Endothelial cell of umbilical vein (primary cell): Measurements from ENCODE around the gene CISD3. TPM values are rescaled to one million over a fixed set of nuclear protein-coding genes. Genes with fewer than 3 reads are reported as not detected.

Experiments used
- BruUV-seq: library from RNA; stranded (reverse); fragments of 400-500 nt; replicated peaks from 2 replicates; lab custom pipeline; 2021; lab: Mats Ljungman, UMichigan
- CTCF ChIA-PET: fragments of 300-600, 350-600 bp; sonication (Branson Sonifier 250); formaldehyde crosslinking; loops from one replicate; lab custom pipeline; 2021; ENCODE audit warnings: antibody characterized with exemption, inconsistent platforms; lab: Charles Lee
- POLR2A ChIA-PET: fragments of 300-600, 350-600 bp; sonication (Branson Sonifier 250); formaldehyde crosslinking; loops from one replicate; lab custom pipeline; 2021; ENCODE audit warnings: antibody characterized with exemption, inconsistent platforms; lab: Charles Lee
- DNase-seq: peaks from one replicate; pipeline ENCODE4 v3.0.0-alpha.2; 2011; ENCODE audit warnings: low read depth, low spot score
- FAIRE-seq: peaks from 2 replicates; lab custom pipeline; 2011; peaks lifted over from hg19 to GRCh38; lab: Jason Lieb, UNC
- H2AFZ ChIP-seq: 2 replicates; pipeline ENCODE4 v1.6.0; 2012; ENCODE audit warnings: low read depth, low read length, control low read depth, inconsistent platforms
- H3K27ac ChIP-seq: 2 replicates; pipeline ENCODE4 v1.5.1; 2011; ENCODE audit warnings: low read depth, mild to moderate bottlenecking, control low read depth, low read length, moderate library complexity; ENCODE audit not compliant: insufficient read depth
- H3K27me3 ChIP-seq, 2 experiments: 2 replicates each; pipeline versions ENCODE4 v1.6.0 to v1.6.1; 2011; ENCODE audit warnings: low read length in 2 of 2, mixed read lengths in 1 of 2; ENCODE audit not compliant: control insufficient read depth in 2 of 2, insufficient read depth in 2 of 2
- H3K36me3 ChIP-seq, 2 experiments: 2 replicates in 1 of 2; 3 replicates in 1 of 2; pipeline ENCODE4 v1.5.1; 2011; ENCODE audit warnings: low read length in 2 of 2, mild to moderate bottlenecking in 1 of 2, moderate library complexity in 1 of 2; ENCODE audit not compliant: control insufficient read depth in 2 of 2, insufficient read depth in 2 of 2; ENCODE audit errors: extremely low read depth in 1 of 2
- H3K4me1 ChIP-seq: 3 replicates; pipeline ENCODE4 v1.5.1; 2011; ENCODE audit warnings: mild to moderate bottlenecking, low read length; ENCODE audit not compliant: control insufficient read depth, insufficient read depth; ENCODE audit errors: extremely low read depth
- H3K4me2 ChIP-seq: 2 replicates; pipeline ENCODE4 v1.6.1; 2011; ENCODE audit warnings: low read length, control low read depth, mixed read lengths; ENCODE audit not compliant: insufficient read depth
- H3K4me3 ChIP-seq, 3 experiments: fragments of 200-600 bp in 1 of 3; sonication (generic), shearing (Covaris generic) in 1 of 3; replicated peaks in 1 of 3; 2 replicates each; pipeline ENCODE4 v1.5.1; 2011 to 2016; ENCODE audit warnings: control low read depth in 3 of 3, low read length in 3 of 3, mild to moderate bottlenecking in 2 of 3, inconsistent platforms in 1 of 3, low read depth in 1 of 3, moderate library complexity in 1 of 3; ENCODE audit not compliant: insufficient read depth in 1 of 3
- H3K79me2 ChIP-seq: 2 replicates; pipeline ENCODE4 v1.6.0; 2012; ENCODE audit warnings: low read length, inconsistent platforms; ENCODE audit not compliant: control insufficient read depth, insufficient read depth
- H3K9ac ChIP-seq: replicated peaks from 2 replicates; pipeline ENCODE3; 2011; ENCODE audit warnings: low read length, control low read depth; ENCODE audit not compliant: insufficient read depth; ENCODE audit errors: extremely low read depth
- H3K9me1 ChIP-seq: replicated peaks from 3 replicates; pipeline ENCODE4 v1.6.0; 2011; ENCODE audit warnings: mild to moderate bottlenecking, low read length; ENCODE audit not compliant: control insufficient read depth, insufficient read depth; ENCODE audit errors: extremely low read depth
- H3K9me3 ChIP-seq: replicated peaks from 2 replicates; pipeline ENCODE4 v1.5.1; 2012; ENCODE audit warnings: low read length, inconsistent platforms; ENCODE audit not compliant: control insufficient read depth, insufficient read depth
- H4K20me1 ChIP-seq: replicated peaks from 2 replicates; pipeline ENCODE3; 2011; ENCODE audit warnings: mild to moderate bottlenecking, low read length; ENCODE audit not compliant: control insufficient read depth, insufficient read depth; ENCODE audit errors: extremely low read depth
- CTCF ChIP-seq, 2 donors: IDR thresholded peaks; 1 replicate in 1 of 2; 2 replicates in 1 of 2; pipeline ENCODE4 v1.5.1; 2011; ENCODE audit warnings: low read length in 2 of 2, mild to moderate bottlenecking in 2 of 2, moderate library complexity in 2 of 2, control low read depth in 1 of 2, inconsistent platforms in 1 of 2, low read depth in 1 of 2; ENCODE audit not compliant: insufficient read depth in 1 of 2; ENCODE audit errors: extremely low read depth in 1 of 2
- EZH2 ChIP-seq: IDR thresholded peaks from 2 replicates; pipeline ENCODE4 v1.6.1; 2012; ENCODE audit warnings: borderline replicate concordance, low read depth, mild to moderate bottlenecking, moderate library complexity, low read length, inconsistent platforms; ENCODE audit not compliant: severe bottlenecking
- FOS ChIP-seq: IDR thresholded peaks from 2 replicates; pipeline ENCODE4 v1.6.1; 2011; ENCODE audit warnings: mild to moderate bottlenecking, low read length, moderate library complexity, borderline replicate concordance; ENCODE audit not compliant: insufficient read depth
- GATA2 ChIP-seq: IDR thresholded peaks from 2 replicates; pipeline ENCODE4 v1.7.0; 2011; ENCODE audit warnings: low read depth, mild to moderate bottlenecking, moderate library complexity, mixed read lengths, low read length; ENCODE audit not compliant: insufficient read length, insufficient read depth
- JUN ChIP-seq: IDR thresholded peaks from 2 replicates; pipeline ENCODE4 v1.6.1; 2011; ENCODE audit warnings: borderline replicate concordance, low read depth; ENCODE audit not compliant: insufficient read length, insufficient read depth
- MYC ChIP-seq: IDR thresholded peaks from one replicate; pipeline ENCODE4 v1.6.1; 2011; ENCODE audit warnings: mild to moderate bottlenecking, low read depth, low read length
- POLR2A ChIP-seq: IDR thresholded peaks from 2 replicates; pipeline ENCODE4 v1.6.1; 2012; ENCODE audit warnings: low read depth, mild to moderate bottlenecking, control low read depth, low read length
- POLR2AphosphoS5 ChIP-seq: IDR thresholded peaks from 2 replicates; pipeline ENCODE4 v1.6.1; 2012; ENCODE audit warnings: low read depth, mild to moderate bottlenecking, control low read depth, low read length, moderate library complexity; ENCODE audit not compliant: insufficient read depth
- dilution Hi-C: fragments of 300-500 bp; cut with MboI; formaldehyde crosslinking; loops from one replicate; pipeline ENCODE4 v1.15.0; 2019; ENCODE audit warnings: low sequenced_read_pairs; ENCODE audit not compliant: extremely low pct_ligation_motif_present
- intact Hi-C: fragments of 100-400 bp; cut with micrococcal nuclease; formaldehyde crosslinking; loops from one replicate; pipeline ENCODE4 v1.10.0; 2022
- polyA plus RNA-seq, 4 experiments: library from polyadenylated mRNA; depleted of rRNA in 3 of 4; stranded (reverse) in 3 of 4; unstranded in 1 of 4; fragments of >200 nt; gene quantifications; 2 replicates each; pipeline versions ENCODE4 v1.2.1 to v1.2.3, GENCODE V29; 2011 to 2012; ENCODE audit warnings: missing spikeins in 1 of 4
- total RNA-seq: library from RNA; stranded (reverse); gene quantifications from 2 replicates; pipeline ENCODE4 v1.2.3, GENCODE V29; 2021
- TF ChIP-seq, protein P1 (sequence below): IDR thresholded peaks from 2 replicates; pipeline ENCODE4 v1.6.1; 2011; ENCODE audit not compliant: insufficient read depth, insufficient read length

The CISD3 gene
- total and polyA plus RNA-seq, 2 donors (not counting 3 experiments of a cell fraction or from before 2014, with no cell fraction given): 8.7 to 23.7 TPM

DNA sequence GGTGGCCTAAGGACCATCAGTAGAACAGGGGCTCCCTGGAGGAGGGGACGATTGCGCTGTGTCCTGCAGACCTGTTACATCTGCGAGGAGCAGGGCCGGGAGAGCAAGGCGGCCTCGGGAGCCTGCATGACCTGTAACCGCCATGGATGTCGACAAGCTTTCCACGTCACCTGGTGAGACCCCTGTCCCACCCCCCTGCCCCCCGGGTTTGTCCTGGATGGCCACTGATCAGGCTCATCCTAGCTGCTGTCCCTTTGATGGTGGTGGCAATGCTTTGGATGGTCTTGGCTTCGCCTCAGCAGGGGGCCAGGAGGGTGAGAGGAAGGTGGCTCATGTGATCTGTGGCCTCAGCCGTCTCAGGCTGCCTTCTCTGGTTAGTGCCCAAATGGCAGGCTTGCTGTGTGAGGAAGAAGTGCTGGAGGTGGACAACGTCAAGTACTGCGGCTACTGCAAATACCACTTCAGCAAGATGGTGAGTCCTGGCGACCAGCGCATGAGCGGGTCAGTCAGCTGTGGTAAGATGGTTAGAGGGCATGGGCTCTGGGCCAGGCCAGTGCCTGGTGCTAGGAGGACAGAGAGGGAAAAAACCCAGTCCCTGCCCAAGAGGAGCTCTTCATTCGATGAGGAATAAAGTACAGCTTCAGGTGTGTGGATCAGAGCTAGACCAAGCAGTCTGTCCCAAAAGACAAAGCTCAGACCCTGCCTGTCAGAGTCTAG is 20.9 kb upstream of the CISD3 start:
- ChIA-PET CTCF (interaction anchor here (1.0 to 2.1 kb wide), 3 partner anchors 26 to 37 kb away, joined by 3 to 10 read pairs (median 3); no protein-coding TSS in a partner anchor), POLR2A (no interaction called here)
- Histone ChIP-seq H3K27me3 (no peaks in the 10 kb centered on the region), H3K9me3 (no peaks in the 10 kb centered on the region), H3K4me2 (no peak overlapping the region), H3K9ac (no peak overlapping the region), H3K36me3 (peaks cover 0 to 29% of the 10 kb centered on the region in 2 experiments), H4K20me1 (no peaks in the 10 kb centered on the region), H3K9me1 (no peaks in the 10 kb centered on the region), H3K27ac (no peak overlapping the region), H3K79me2 (peaks cover 16% of the 10 kb centered on the region), H3K4me3 (no peak overlapping the region), H3K4me1 (peaks cover 16% of the 10 kb centered on the region), H2AFZ (no peak overlapping the region)
- BruUV-seq: no TSS peak
- FAIRE-seq: no peak
- intact Hi-C loops (no loop called here), dilution Hi-C loops (no loop called here)
- TF ChIP-seq FOS (no peak), CTCF (IDR thresholded peaks at IDR 0.05; ENCODE audit: extremely low read depth in 1 of 2, insufficient read depth in 1 of 2, low read depth in 1 of 2, low read length in 2 of 2) (no peak), GATA2 (no peak), POLR2AphosphoS5 (no peak), MYC (no peak), POLR2A (no peak), JUN (no peak), EZH2 (no peak)
- TF ChIP-seq, protein P1, sequence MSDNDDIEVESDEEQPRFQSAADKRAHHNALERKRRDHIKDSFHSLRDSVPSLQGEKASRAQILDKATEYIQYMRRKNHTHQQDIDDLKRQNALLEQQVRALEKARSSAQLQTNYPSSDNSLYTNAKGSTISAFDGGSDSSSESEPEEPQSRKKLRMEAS: no peak
- no peak for DNase-seq
